NK-92 (cell line): Measurements from ENCODE around the gene LY6G5B.

Experiments used
- DNase-seq: peaks from one replicate; lab custom pipeline; 2025; ENCODE audit not compliant: unreplicated experiment; lab: John Stamatoyannopoulos, UW

Gene LY6G5B

DNA sequence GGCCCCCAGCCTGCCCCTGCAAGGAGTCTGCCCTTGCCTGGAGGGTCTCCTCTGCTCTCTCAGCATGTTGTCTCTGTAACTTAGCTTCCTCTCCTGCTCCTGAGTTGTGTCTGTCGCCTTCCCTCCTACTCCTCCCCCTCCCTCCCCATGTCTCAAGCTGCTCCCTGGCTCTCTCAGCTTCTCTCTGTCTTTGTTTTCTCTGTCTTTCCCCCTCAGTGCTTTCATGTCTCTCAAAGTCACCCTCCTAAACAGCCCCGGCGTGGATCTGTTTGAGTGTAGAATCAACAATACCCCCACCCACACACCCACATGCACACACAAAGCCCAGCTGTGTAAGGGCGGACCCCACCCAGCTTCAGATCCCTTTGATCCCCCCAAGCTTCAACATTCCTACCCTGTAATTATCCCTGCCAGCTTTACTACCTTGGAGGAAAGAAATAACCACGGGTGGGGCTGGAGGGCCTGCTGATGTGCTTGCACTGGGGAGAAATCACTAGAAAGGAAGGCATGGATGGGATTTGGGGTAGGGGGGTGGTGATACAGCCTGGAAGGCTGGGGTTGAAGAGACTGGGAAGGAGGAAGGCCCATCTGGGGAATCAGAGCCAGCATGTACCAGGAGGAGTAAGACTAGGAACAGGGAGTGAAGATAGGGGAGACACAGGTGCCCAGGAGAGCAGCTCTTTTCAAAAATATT, 44.4 kb downstream of the LY6G5B start:
- DNase-seq, result no peak

DNA sequence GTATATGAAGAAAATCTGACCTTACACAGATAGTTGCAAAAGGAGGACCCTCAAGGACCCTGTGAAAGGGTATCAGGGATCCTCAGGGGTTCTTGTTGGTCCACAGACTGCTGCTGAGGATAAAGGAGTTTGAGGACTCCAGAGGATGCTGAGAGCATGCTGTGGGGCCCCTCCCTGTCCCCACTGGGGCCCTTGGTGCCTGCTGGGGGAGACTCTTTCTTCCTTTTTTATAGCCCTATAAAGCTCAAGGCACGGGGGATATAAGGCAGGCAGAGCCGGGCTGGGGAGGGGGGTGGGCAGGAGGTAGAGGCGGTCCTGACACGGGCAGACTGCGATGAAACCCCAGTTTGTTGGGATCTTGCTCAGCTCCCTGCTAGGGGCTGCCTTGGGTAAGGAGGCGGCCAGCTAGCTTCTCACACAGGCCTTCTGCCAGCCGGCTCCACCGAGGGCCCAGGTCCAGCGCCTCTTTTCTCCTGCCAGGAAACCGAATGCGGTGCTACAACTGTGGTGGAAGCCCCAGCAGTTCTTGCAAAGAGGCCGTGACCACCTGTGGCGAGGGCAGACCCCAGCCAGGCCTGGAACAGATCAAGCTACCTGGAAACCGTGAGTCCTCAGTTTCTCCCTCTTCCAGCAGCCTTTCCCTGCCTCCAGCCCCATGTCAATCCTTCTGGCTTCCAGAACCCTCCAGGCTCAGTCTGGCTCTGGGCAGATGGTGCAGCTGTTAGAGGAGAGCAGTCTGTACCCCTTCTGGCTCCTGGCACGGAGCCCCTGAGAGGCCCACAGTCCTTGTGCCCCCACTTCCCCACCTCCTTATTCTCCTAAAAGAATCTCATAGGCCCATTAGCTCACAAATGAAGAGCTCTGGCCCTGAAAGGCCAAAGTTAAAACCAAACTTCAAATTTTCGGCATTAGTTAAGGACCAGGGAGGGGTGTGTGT, 45.5 kb downstream of the LY6G5B start, which contains the start of gene LY6G6D:
TSS of gene LY6G6D (plus strand) at position 327 of the 937 bp plus-strand sequence. CDS start at position 335, 8 bp downstream.
- DNase-seq, result no peak

GRCh38 chr6:31717499-31718222, 47.9 kb downstream of the LY6G5B start:
- no peak for DNase-seq

- no peak for DNase-seq
Observed at GRCh38 chr6:31718265-31718664, 48.5 kb downstream of the LY6G5B start.

DNA sequence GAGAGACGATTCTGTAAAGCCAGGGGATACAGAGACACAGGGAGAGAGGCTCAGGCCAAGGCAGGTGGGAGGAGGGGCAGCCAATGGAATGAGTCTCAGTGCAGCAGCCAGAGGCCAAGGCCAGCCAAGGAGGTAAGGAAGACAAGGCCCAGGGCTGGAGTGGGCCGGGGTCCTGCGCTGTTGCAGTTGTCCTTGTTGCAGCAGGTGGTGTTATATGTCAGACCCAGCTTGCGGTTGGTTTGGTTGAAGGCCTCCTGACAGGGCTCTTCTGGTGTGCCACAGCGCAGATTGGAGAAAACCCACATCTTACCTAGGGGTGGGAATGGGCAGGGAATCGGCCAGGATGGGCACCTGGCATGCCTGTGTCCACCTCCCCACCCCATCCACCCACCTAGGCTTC, 49.2 kb downstream of the LY6G5B start:
- DNase-seq, result no peak

DNA sequence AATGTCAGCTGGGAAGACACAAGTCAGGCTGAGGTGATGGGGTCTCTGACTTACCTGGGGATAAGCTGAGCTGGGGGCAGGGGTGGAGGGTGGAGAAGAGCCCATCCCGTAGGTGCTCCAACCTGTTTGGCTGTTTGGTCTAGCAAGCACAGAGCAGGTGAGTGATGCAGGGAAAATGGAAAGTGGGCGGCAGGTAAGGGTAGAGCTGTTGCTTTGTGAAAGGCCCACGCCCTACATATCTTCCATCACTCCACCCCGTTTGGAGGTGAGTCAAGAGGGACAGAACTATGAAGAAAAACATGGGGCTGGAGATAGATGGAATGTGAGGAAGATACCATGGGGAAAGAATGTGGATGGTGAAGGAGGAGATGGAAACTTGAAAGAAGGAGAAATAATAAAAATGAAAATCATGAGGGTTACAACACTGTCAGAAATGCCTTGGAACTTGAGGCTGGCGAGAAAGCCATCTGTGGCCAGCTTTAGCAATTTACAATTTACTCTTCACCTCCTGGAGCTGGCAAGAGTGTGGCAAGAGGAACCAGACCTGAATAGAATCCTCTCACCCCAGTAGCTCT, 50.5 kb downstream of the LY6G5B start:
- DNase-seq, result no peak

- DNase-seq, result no peak
Observed at GRCh38 chr6:31721351-31722020, 51.7 kb downstream of the LY6G5B start, which contains the start of gene LY6G6C. Gene LY6G6C (minus strand): TSS chr6:31721746. CDS start chr6:31721679, 67 bp downstream.

DNA sequence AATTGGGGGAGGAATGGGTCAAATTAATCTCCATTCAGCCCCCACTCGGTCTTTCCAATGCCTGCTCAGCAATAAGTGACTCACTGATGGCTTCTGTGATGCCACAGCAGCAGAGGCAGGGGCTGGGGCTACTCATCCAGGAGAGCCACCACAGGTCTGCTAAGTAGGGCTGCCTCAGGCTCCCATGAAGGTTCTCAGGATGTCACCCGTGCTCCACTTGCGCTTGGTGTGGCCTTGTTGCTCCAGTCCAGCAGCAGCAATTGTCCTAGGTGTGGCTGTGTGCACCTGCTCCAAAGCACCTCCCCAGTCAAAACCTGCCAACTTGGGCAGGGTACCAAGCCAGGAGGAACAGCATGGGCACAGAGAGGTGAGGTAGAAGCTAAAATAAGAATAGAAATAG, 52.4 kb downstream of the LY6G5B start:
- no peak for DNase-seq
